HepG2 (cell line): ENCODE measurements around the gene EPS8. TPM values are rescaled to one million over a fixed set of nuclear protein-coding genes. Genes with fewer than 3 reads are reported as not detected.

Experiments used
- ATAC-seq: fragments of 200-7000 bp; cut with Tn5 transposase; 3 replicates; pipeline ENCODE4 v1.9.1; 2020; ENCODE audit warnings: mild to moderate bottlenecking, moderate library complexity
- BruUV-seq: library from RNA; stranded (reverse); fragments of 400-500 nt; replicated peaks from 2 replicates; lab custom pipeline; 2021; lab: Mats Ljungman, UMichigan
- CTCF ChIA-PET: fragments of 300-600 bp; formaldehyde crosslinking; extraction: SDS; loops from one replicate; lab custom pipeline; 2021; ENCODE audit warnings: low total read pairs, inconsistent platforms, low intra/inter-chr PET ratio; lab: Yijun Ruan, JAX
- POLR2A ChIA-PET: fragments of 350-600 bp; sonication (Branson Sonifier 250); formaldehyde crosslinking; loops from one replicate; lab custom pipeline; 2020; ENCODE audit warnings: antibody characterized with exemption, inconsistent platforms; lab: Yijun Ruan, JAX
- DNase-seq: peaks from one replicate; pipeline ENCODE4 v3.0.0-alpha.2; 2015; ENCODE audit warnings: low spot score
- FAIRE-seq: peaks from 3 replicates; lab custom pipeline; 2011; peaks lifted over from hg19 to GRCh38; lab: Jason Lieb, UNC
- H2AFZ ChIP-seq: one replicate; pipeline ENCODE4 v1.6.1; 2011; ENCODE audit warnings: low read length, inconsistent platforms
- H3K27ac ChIP-seq: fragments of 300-600 bp; 3 replicates; pipeline ENCODE4 v1.8.0; 2011; ENCODE audit warnings: mixed run types, mild to moderate bottlenecking, mixed read lengths, low read length, inconsistent platforms; ENCODE audit not compliant: insufficient read depth; ENCODE audit errors: extremely low read length
- H3K27me3 ChIP-seq, 2 experiments: fragments of 200-600 bp in 1 of 2; 2 replicates in 1 of 2; 3 replicates in 1 of 2; pipeline versions ENCODE4 v1.6.0 to v1.8.0; 2011; ENCODE audit warnings: low read length in 2 of 2, mild to moderate bottlenecking in 2 of 2, moderate library complexity in 2 of 2, inconsistent platforms in 1 of 2; ENCODE audit not compliant: insufficient read depth in 2 of 2, control insufficient read depth in 1 of 2
- H3K36me3 ChIP-seq, 2 experiments: fragments of 200-600 bp in 1 of 2; replicated peaks in 1 of 2; 2 replicates in 1 of 2; 3 replicates in 1 of 2; pipeline versions ENCODE4 v1.5.1 to v1.8.0; 2011; ENCODE audit warnings: low read length in 2 of 2, inconsistent platforms in 1 of 2; ENCODE audit not compliant: insufficient read depth in 2 of 2, control insufficient read depth in 1 of 2
- H3K4me1 ChIP-seq: 2 replicates; pipeline ENCODE4 v1.5.1; 2012; ENCODE audit warnings: low read length, inconsistent platforms; ENCODE audit not compliant: insufficient read depth
- H3K4me2 ChIP-seq: 2 replicates; pipeline ENCODE4 v1.6.0; 2011; ENCODE audit warnings: low read depth, low read length, inconsistent platforms
- H3K4me3 ChIP-seq, 3 experiments: fragments of 200-600 bp in 1 of 3; sonication (generic), shearing (Covaris generic) in 1 of 3; replicated peaks in 1 of 3; 2 replicates each; pipeline ENCODE4 v1.5.1; 2011 to 2016; ENCODE audit warnings: low read length in 3 of 3, inconsistent platforms in 2 of 3, low read depth in 2 of 3, mild to moderate bottlenecking in 2 of 3, control low read depth in 1 of 3, mixed read lengths in 1 of 3; ENCODE audit not compliant: insufficient read depth in 1 of 3
- H3K79me2 ChIP-seq: one replicate; pipeline ENCODE4 v1.6.1; 2011; ENCODE audit warnings: low read length, inconsistent platforms; ENCODE audit not compliant: insufficient read depth
- H3K9ac ChIP-seq: 2 replicates; pipeline ENCODE4 v1.6.0; 2011; ENCODE audit warnings: mild to moderate bottlenecking, low read depth, low read length, inconsistent platforms; ENCODE audit not compliant: insufficient read depth
- H3K9me3 ChIP-seq: 2 replicates; pipeline ENCODE4 v1.5.1; 2012; ENCODE audit warnings: mild to moderate bottlenecking, low read length
- H4K20me1 ChIP-seq: 2 replicates; pipeline ENCODE4 v1.6.0; 2011; ENCODE audit warnings: inconsistent platforms, mild to moderate bottlenecking, low read length, moderate library complexity; ENCODE audit not compliant: insufficient read depth
- ARID2 ChIP-seq: sonication (generic); formaldehyde crosslinking; IDR thresholded peaks from 2 replicates; pipeline ENCODE4 v1.8.1; 2022; ENCODE audit warnings: mild to moderate bottlenecking, missing genetic modification reagents, borderline replicate concordance
- ETV6 ChIP-seq: sonication (generic); formaldehyde crosslinking; conservative IDR thresholded peaks from 2 replicates; pipeline ENCODE4 v1.4.0; 2020; ENCODE audit warnings: missing genetic modification reagents
- JDP2 ChIP-seq: sonication (generic); formaldehyde crosslinking; IDR thresholded peaks from 2 replicates; pipeline ENCODE4 v1.8.1; 2022; ENCODE audit warnings: missing genetic modification reagents, borderline replicate concordance
- NR2F6 ChIP-seq, 2 experiments: IDR thresholded peaks; 2 replicates each; pipeline ENCODE4 v1.6.1; 2016; ENCODE audit warnings: antibody characterized with exemption in 1 of 2, mild to moderate bottlenecking in 1 of 2
- ZNF230 ChIP-seq: sonication (generic); formaldehyde crosslinking; IDR thresholded peaks from 2 replicates; pipeline ENCODE4 v1.4.0; 2020; ENCODE audit warnings: mild to moderate bottlenecking, missing genetic modification reagents
- ZNF274 ChIP-seq: sonication (generic); formaldehyde crosslinking; IDR thresholded peaks from 2 replicates; pipeline ENCODE4 v1.5.1; 2020; ENCODE audit warnings: mild to moderate bottlenecking, missing genetic modification reagents
- ZNF737 ChIP-seq: sonication (generic); formaldehyde crosslinking; IDR thresholded peaks from 2 replicates; pipeline ENCODE4 v1.5.0; 2020; ENCODE audit warnings: missing genetic modification reagents, mild to moderate bottlenecking, borderline replicate concordance
- WGBS: methylation state at CpG from one replicate; pipeline ENCODE4 v1.1.6; 2017; ENCODE audit warnings: low lambda C conversion rate; 5-methylcytosine and 5-hydroxymethylcytosine counted together
- in situ Hi-C: cut with HindIII; loops from 2 replicates; pipeline ENCODE4 v1.10.0; 2017; ENCODE audit warnings: low pct_unique_long_range_greater_than_20kb; ENCODE audit not compliant: extremely low pct_ligation_motif_present
- intact Hi-C: fragments of 100-400 bp; cut with micrococcal nuclease; formaldehyde crosslinking; loops from one replicate; pipeline ENCODE4 v1.10.0; 2022; ENCODE audit not compliant: unreplicated experiment
- polyA plus RNA-seq, 8 experiments: library from polyadenylated mRNA; depleted of rRNA in 3 of 8; stranded (reverse) in 7 of 8; unstranded in 1 of 8; fragments of >200 nt; fragmentation: Illumina TruSeq in 4 of 8; extraction: Trizol in 4 of 8; gene quantifications; 2 replicates each; pipeline versions ENCODE4 v1.2.1 to v1.2.3, GENCODE V29; 2011 to 2016; ENCODE audit warnings: low read depth in 4 of 8, missing spikeins in 1 of 8, mixed read lengths in 1 of 8; ENCODE audit not compliant: insufficient read depth in 1 of 8
- total RNA-seq, 5 experiments: library from RNA; depleted of rRNA; stranded (reverse); fragments of >200 nt; fragmentation: Illumina TruSeq; extraction: Trizol; gene quantifications; 2 replicates each; pipeline ENCODE4 v1.2.3, GENCODE V29; 2016; ENCODE audit warnings: low read depth in 1 of 5
- TF ChIP-seq, protein P1 (sequence below): sonication (generic); formaldehyde crosslinking; IDR thresholded peaks from 2 replicates; pipeline ENCODE4 v1.4.0; 2020; ENCODE audit warnings: missing genetic modification reagents; ENCODE audit errors: not compliant biosample characterization

Gene EPS8
- total and polyA plus RNA-seq, 2 of the 13 experiments (the other 11 are each of a cell fraction or from before 2014, with no cell fraction given): 37.1 to 43.4 TPM

DNA sequence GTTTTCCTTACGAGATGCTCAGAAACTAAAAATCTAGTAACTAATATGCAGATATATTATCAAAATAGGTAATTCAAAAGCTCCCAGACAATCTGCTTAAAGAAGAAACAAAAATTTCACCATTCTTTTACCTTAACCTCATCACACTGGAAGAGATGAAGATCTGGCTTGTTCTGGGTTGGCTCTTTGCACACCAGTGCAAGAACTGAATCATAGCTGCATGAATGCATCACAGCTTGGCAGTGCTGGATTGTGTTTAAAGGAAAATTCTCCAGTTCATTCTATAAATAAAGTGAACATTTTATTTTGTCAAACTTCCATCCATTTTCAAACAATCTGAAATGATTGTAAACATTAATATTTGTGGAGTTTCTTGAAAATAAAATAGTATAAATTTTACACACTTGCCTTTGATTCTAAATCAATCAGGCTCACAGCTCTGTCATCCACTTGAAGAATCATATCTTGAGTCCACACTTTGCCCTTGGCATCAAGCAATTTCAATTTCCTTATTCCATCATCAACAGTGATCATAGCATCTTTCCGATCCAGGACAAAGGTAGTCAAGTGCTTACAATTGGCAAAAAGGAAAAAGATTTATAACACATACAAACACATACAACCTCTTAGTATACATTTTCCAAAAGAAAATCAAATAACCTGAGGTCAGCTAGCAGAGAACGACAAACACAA is 119.8 kb downstream of the EPS8 start:
- Histone ChIP-seq H4K20me1 (no peaks in the 10 kb centered on the region), H3K27me3 (no peaks in the 10 kb centered on the region), H3K27ac (no peak overlapping the region), H3K9me3 (no peaks in the 10 kb centered on the region), H3K4me3 (no peak overlapping the region), H3K4me2 (no peak overlapping the region), H3K79me2 (no peaks in the 10 kb centered on the region), H3K4me1 (no peaks in the 10 kb centered on the region), H3K9ac (no peak overlapping the region), H3K36me3 (peaks cover 4 to 10% of the 10 kb centered on the region in 2 experiments; a peak in 3 of 5 replicates), H2AFZ (no peak overlapping the region)
- intact Hi-C loops (no loop called here), in situ Hi-C loops (no loop called here)
- FAIRE-seq: no peak
- ChIA-PET POLR2A (no interaction called here), CTCF (no interaction called here)
- ATAC-seq: no peak
- no peak for DNase-seq
- no peak for TF ChIP-seq ZNF274 (CRISPR knock-in tag)
- TF ChIP-seq ZNF737: no peak
- no peak for TF ChIP-seq ZNF230 (CRISPR knock-in tag)
- no peak for TF ChIP-seq NR2F6 (IDR thresholded peaks at IDR 0.05)
- TF ChIP-seq NR2F6 (CRISPR knock-in tag; IDR thresholded peaks at IDR 0.05): no peak
- TF ChIP-seq ARID2 (CRISPR knock-in tag): no peak
- TF ChIP-seq, protein P1, sequence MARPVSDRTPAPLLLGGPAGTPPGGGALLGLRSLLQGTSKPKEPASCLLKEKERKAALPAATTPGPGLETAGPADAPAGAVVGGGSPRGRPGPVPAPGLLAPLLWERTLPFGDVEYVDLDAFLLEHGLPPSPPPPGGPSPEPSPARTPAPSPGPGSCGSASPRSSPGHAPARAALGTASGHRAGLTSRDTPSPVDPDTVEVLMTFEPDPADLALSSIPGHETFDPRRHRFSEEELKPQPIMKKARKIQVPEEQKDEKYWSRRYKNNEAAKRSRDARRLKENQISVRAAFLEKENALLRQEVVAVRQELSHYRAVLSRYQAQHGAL (CRISPR knock-in tag): no peak
- TF ChIP-seq JDP2 (CRISPR knock-in tag): no peak
- no peak for TF ChIP-seq ETV6 (CRISPR knock-in tag)
- over 99% methylated on average over 3 of the region's 3 CpGs for WGBS
- BruUV-seq: no TSS peak
